ENCODE results near the gene VAV2.

Gene VAV2

GRCh38 chr9:133930682-133931485 lies 61.2 kb downstream of the VAV2 start:
- no peak for DNase-seq (ENCODE audit: low read depth)
- TF ChIP-seq CTCF (IDR thresholded peaks at IDR 0.05; ENCODE audit: low read depth, low read length, missing control alignments), result no peak
- H3K4me3 ChIP-seq (ENCODE audit: low read depth, low read length), result no peak overlapping the region
- in situ Hi-C loops (cut with HindIII; ENCODE audit: low sequenced_read_pairs), result no loop called here

- no peak for TF ChIP-seq CTCF (IDR thresholded peaks at IDR 0.05; ENCODE audit: low read depth, low read length, missing control alignments)
- in situ Hi-C loops (cut with HindIII; ENCODE audit: low sequenced_read_pairs), result no loop called here
- no peak overlapping the region for H3K4me3 ChIP-seq (ENCODE audit: low read depth, low read length)
- DNase-seq (ENCODE audit: low read depth), result no peak
These were observed 62.0 kb downstream of the VAV2 start for GRCh38 chr9:133930046-133930681.

- in situ Hi-C loops (cut with HindIII; ENCODE audit: low sequenced_read_pairs), result no loop called here
- H3K4me3 ChIP-seq (ENCODE audit: low read depth, low read length), result no peak overlapping the region
- no peak for TF ChIP-seq CTCF (IDR thresholded peaks at IDR 0.05; ENCODE audit: low read depth, low read length, missing control alignments)
- no peak for DNase-seq (ENCODE audit: low read depth)
These were observed 62.5 kb downstream of the VAV2 start for GRCh38 chr9:133929599-133929998.

GRCh38 chr9:133928248-133928764 lies 63.8 kb downstream of the VAV2 start:
- H3K4me3 ChIP-seq (ENCODE audit: low read depth, low read length), result no peak overlapping the region
- TF ChIP-seq CTCF (IDR thresholded peaks at IDR 0.05; ENCODE audit: low read depth, low read length, missing control alignments), result no peak
- no peak for DNase-seq (ENCODE audit: low read depth)
- in situ Hi-C loops (cut with HindIII; ENCODE audit: low sequenced_read_pairs), result no loop called here

- in situ Hi-C loops (cut with HindIII; ENCODE audit: low sequenced_read_pairs), result no loop called here
- no peak overlapping the region for H3K4me3 ChIP-seq (ENCODE audit: low read depth, low read length)
- no peak for TF ChIP-seq CTCF (IDR thresholded peaks at IDR 0.05; ENCODE audit: low read depth, low read length, missing control alignments)
These were observed 65.1 kb downstream of the VAV2 start for GRCh38 chr9:133927041-133927440.

GRCh38 chr9:133926165-133926856 lies 65.8 kb downstream of the VAV2 start:
- no peak overlapping the region for H3K4me3 ChIP-seq (ENCODE audit: low read depth, low read length)
- DNase-seq (ENCODE audit: low read depth), result no peak
- no peak for TF ChIP-seq CTCF (IDR thresholded peaks at IDR 0.05; ENCODE audit: low read depth, low read length, missing control alignments)
- in situ Hi-C loops (cut with HindIII; ENCODE audit: low sequenced_read_pairs), result no loop called here

More at GRCh38 chr9:133927041-133927440, 65.1 kb downstream of the VAV2 start:
- DNase-seq (ENCODE audit: low read depth), result no peak

All from astrocyte of the cerebellum (primary cell).